GM12878 (cell line): ENCODE results near the gene SLC6A9. TPM values are rescaled to one million over a fixed set of nuclear protein-coding genes. Genes with fewer than 3 reads are reported as not detected.
A peak's percentile ranks its signal among the peaks of the same experiment; 100 is the strongest.

Experiments used
- ATAC-seq: fragments of 200-7000 bp; cut with Tn5 transposase; 3 replicates; pipeline ENCODE4 v1.9.1; 2020; ENCODE audit warnings: mild to moderate bottlenecking, moderate library complexity
- BruUV-seq: library from RNA; stranded (reverse); fragments of 400-500 nt; replicated peaks from 2 replicates; lab custom pipeline; 2021; lab: Mats Ljungman, UMichigan
- CTCF ChIA-PET: fragments of 300-600 bp; sonication (Branson Sonifier 250); formaldehyde crosslinking; extraction: SDS; loops from one replicate; lab custom pipeline; 2021; ENCODE audit warnings: inconsistent platforms; lab: Yijun Ruan, JAX
- POLR2A ChIA-PET: fragments of 350-600 bp; formaldehyde crosslinking; extraction: SDS; loops from one replicate; lab custom pipeline; 2021; ENCODE audit warnings: inconsistent platforms; lab: Charles Lee
- RAD21 ChIA-PET: fragments of 300-600 bp; sonication (Branson Sonifier 250); formaldehyde crosslinking; loops from one replicate; lab custom pipeline; 2023; ENCODE audit warnings: antibody characterized with exemption; ENCODE audit not compliant: unreplicated experiment; lab: Charles Lee
- SMC1A ChIA-PET: fragments of 300-600 bp; sonication (Branson Sonifier 250); formaldehyde crosslinking; loops from one replicate; lab custom pipeline; 2023; ENCODE audit not compliant: unreplicated experiment, uncharacterized antibody; lab: Charles Lee
- DNase-seq: peaks from one replicate; pipeline ENCODE4 v3.0.0-alpha.2; 2011; ENCODE audit warnings: low read depth, low spot score
- FAIRE-seq: peaks from 3 replicates; lab custom pipeline; 2011; peaks lifted over from hg19 to GRCh38; lab: Jason Lieb, UNC
- H2AFZ ChIP-seq: 2 replicates; pipeline ENCODE4 v1.6.0; 2011; ENCODE audit warnings: low read depth, low read length, control low read depth; ENCODE audit not compliant: control insufficient read depth
- H3K27ac ChIP-seq: 2 replicates; pipeline ENCODE4 v1.5.1; 2011; ENCODE audit warnings: control low read depth; ENCODE audit not compliant: control insufficient read depth, insufficient read depth
- H3K27me3 ChIP-seq, 2 experiments: replicated peaks in 1 of 2; 2 replicates each; pipeline versions ENCODE4 v1.6.0 to v1.6.1; 2011; ENCODE audit warnings: low read length in 1 of 2; ENCODE audit not compliant: control insufficient read depth in 2 of 2, insufficient read depth in 2 of 2
- H3K36me3 ChIP-seq, 2 experiments: 2 replicates each; pipeline ENCODE4 v1.5.1; 2011; ENCODE audit warnings: low read length in 1 of 2; ENCODE audit not compliant: control insufficient read depth in 2 of 2, insufficient read depth in 2 of 2
- H3K4me1 ChIP-seq: 2 replicates; pipeline ENCODE4 v1.6.1; 2011; ENCODE audit warnings: mild to moderate bottlenecking, low read length, moderate library complexity, mixed read lengths; ENCODE audit not compliant: control insufficient read depth, insufficient read depth
- H3K4me2 ChIP-seq: 2 replicates; pipeline ENCODE4 v1.6.0; 2011; ENCODE audit warnings: control low read depth; ENCODE audit not compliant: control insufficient read depth, insufficient read depth
- H3K4me3 ChIP-seq: fragments of 200-600 bp; sonication (generic); 2 replicates; pipeline ENCODE4 v1.5.1; 2016
- H3K79me2 ChIP-seq: 2 replicates; pipeline ENCODE4 v1.6.0; 2011; ENCODE audit warnings: low read length; ENCODE audit not compliant: control insufficient read depth, insufficient read depth
- H3K9ac ChIP-seq: 2 replicates; pipeline ENCODE4 v1.8.0; 2011; ENCODE audit warnings: low read length, control low read depth, mixed read lengths; ENCODE audit not compliant: control insufficient read depth, insufficient read depth
- H3K9me3 ChIP-seq: replicated peaks from 3 replicates; pipeline ENCODE4 v1.5.1; 2011; ENCODE audit warnings: mild to moderate bottlenecking, low read length; ENCODE audit not compliant: control insufficient read depth, insufficient read depth
- H4K20me1 ChIP-seq: 2 replicates; pipeline ENCODE4 v1.6.0; 2011; ENCODE audit not compliant: control insufficient read depth, insufficient read depth
- BHLHE40 ChIP-seq, 2 experiments: fragments of 450-650 bp in 1 of 2; IDR thresholded peaks; 2 replicates each; pipeline ENCODE4 v1.6.1; 2011 to 2017; ENCODE audit warnings: low read depth in 2 of 2, borderline replicate concordance in 1 of 2, improper control_type of control experiment in 1 of 2, low read length in 1 of 2, mild to moderate bottlenecking in 1 of 2
- CTCF ChIP-seq, 3 experiments: IDR thresholded peaks in 2 of 3; conservative IDR thresholded peaks in 1 of 3; 2 replicates each; pipeline ENCODE4 v1.5.1; 2011; ENCODE audit warnings: low read depth in 3 of 3, low read length in 3 of 3, mild to moderate bottlenecking in 3 of 3, control low read depth in 2 of 3, moderate library complexity in 2 of 3, inconsistent platforms in 1 of 3, mixed read lengths in 1 of 3; ENCODE audit not compliant: control insufficient read depth in 2 of 3, insufficient read depth in 1 of 3; ENCODE audit errors: extremely low read depth in 1 of 3
- DPF2 ChIP-seq: fragments of 450-650 bp; IDR thresholded peaks from 2 replicates; pipeline ENCODE4 v1.6.1; 2017; ENCODE audit warnings: mild to moderate bottlenecking
- GATAD2B ChIP-seq: fragments of 450-650 bp; conservative IDR thresholded peaks from 2 replicates; pipeline ENCODE4 v1.6.1; 2017; ENCODE audit warnings: low read depth, mild to moderate bottlenecking, moderate library complexity
- HDAC6 ChIP-seq: fragments of 200-600 bp; sonication (generic); IDR thresholded peaks from one replicate; pipeline ENCODE4 v1.8.0; 2017; ENCODE audit warnings: antibody characterized with exemption; ENCODE audit not compliant: unreplicated experiment
- IKZF1 ChIP-seq: fragments of 450-650 bp; conservative IDR thresholded peaks from 2 replicates; pipeline ENCODE4 v1.6.1; 2017; ENCODE audit warnings: antibody characterized with exemption, mild to moderate bottlenecking
- KAT2A ChIP-seq: conservative IDR thresholded peaks from 2 replicates; pipeline ENCODE4 v1.6.1; 2011; ENCODE audit warnings: low read depth, low read length; ENCODE audit not compliant: control insufficient read depth
- RFX5 ChIP-seq: IDR thresholded peaks from 2 replicates; pipeline ENCODE4 v1.6.1; 2011; ENCODE audit warnings: low read depth, low read length, improper control_type of control experiment
- SMC3 ChIP-seq: IDR thresholded peaks from 2 replicates; pipeline ENCODE4 v1.6.1; 2011; ENCODE audit warnings: low read length, improper control_type of control experiment, borderline replicate concordance
- TCF3 ChIP-seq: IDR thresholded peaks from 2 replicates; pipeline ENCODE4 v1.6.1; 2012; ENCODE audit warnings: low read depth, mild to moderate bottlenecking, low read length, borderline replicate concordance; ENCODE audit not compliant: insufficient read depth
- WGBS: methylation state at CpG from one replicate; pipeline ENCODE4 v1.1.6; 2016; ENCODE audit warnings: low lambda C conversion rate; ENCODE audit not compliant: insufficient replicate concordance, insufficient coverage; ENCODE audit errors: missing lambda C conversion rate; 5-methylcytosine and 5-hydroxymethylcytosine counted together
- in situ Hi-C: fragments of 300-500 bp; cut with MboI; formaldehyde crosslinking; loops from 9 replicates; pipeline ENCODE4 v1.14.3; 2018; ENCODE audit warnings: mixed read lengths
- intact Hi-C: fragments of 100-400 bp; cut with micrococcal nuclease; formaldehyde crosslinking; loops from one replicate; pipeline ENCODE4 v1.14.2; 2022; ENCODE audit not compliant: unreplicated experiment
- polyA plus RNA-seq, 11 experiments: library from polyadenylated mRNA; depleted of rRNA in 4 of 11; unstranded in 6 of 11; stranded (reverse) in 5 of 11; fragments of >200 nt; fragmentation: Nextera tagmentation in 4 of 11; fragmentation: Illumina TruSeq in 1 of 11; extraction: Ambion mirVana in 4 of 11; extraction: Trizol in 1 of 11; gene quantifications; 1 replicate in 1 of 11; 2 replicates in 10 of 11; pipeline versions ENCODE4 v1.2.1 to v1.2.3, GENCODE V29; 2011 to 2016; ENCODE audit warnings: inconsistent platforms in 2 of 11, missing spikeins in 2 of 11, low read depth in 1 of 11
- total RNA-seq, 4 experiments: library from RNA; depleted of rRNA in 3 of 4; stranded (reverse); fragments of >200 nt in 3 of 4; fragmentation: Illumina TruSeq in 1 of 4; extraction: Trizol in 1 of 4; gene quantifications; 2 replicates each; pipeline versions ENCODE4 v1.2.1 to v1.2.3, GENCODE V29; 2013 to 2021

SLC6A9 gene
- total and polyA plus RNA-seq, 10 of the 15 experiments (the other 5 are each of a cell fraction or from before 2014, with no cell fraction given), result 0.02 to 2.0 (median 0.63) TPM

- ATAC-seq (peak; percentile 68), DNase-seq (no peak), FAIRE-seq (no peak)
- SMC1A ChIA-PET, result no interaction called here
- in situ Hi-C loops (loop anchor here (10.0 kb wide), 1 partner anchor 266 kb away; no protein-coding TSS in a partner anchor), intact Hi-C loops (loop anchor here (5.0 kb wide), 1 partner anchor 38 kb away; the partner anchor contains the start of gene CCDC24)
- H2AFZ ChIP-seq, result peak overlapping the region; percentile 99
- peak overlapping the region; percentile 65 for H3K4me3 ChIP-seq
- WGBS, result 1% methylated on average over 37 of the region's 66 CpGs
- BruUV-seq, result no TSS peak
- H3K79me2 ChIP-seq, result no peaks in the 10 kb centered on the region
- H3K27ac ChIP-seq, result no peak overlapping the region
- H3K9me3 ChIP-seq, result no peaks in the 10 kb centered on the region
- RAD21 ChIA-PET, result interaction anchor here (0.7 kb wide), 1 partner anchor 16 kb away, joined by 3 read pairs; no protein-coding TSS in a partner anchor
- H3K36me3 ChIP-seq, result no peaks in the 10 kb centered on the region
- H4K20me1 ChIP-seq, result no peaks in the 10 kb centered on the region
- peaks cover 9% of the 10 kb centered on the region for H3K4me1 ChIP-seq
- H3K27me3 ChIP-seq, result no peaks in the 10 kb centered on the region
- peak overlapping the region; percentile 96 for H3K4me2 ChIP-seq
- H3K9ac ChIP-seq, result peak overlapping the region; percentile 67
- CTCF ChIA-PET, result interaction anchor here (1.1 to 8.9 kb wide), 2 partner anchors 28 to 40 kb away, joined by 3 to 167 read pairs; no protein-coding TSS in a partner anchor
- POLR2A ChIA-PET, result interaction anchor here (0.6 to 1.1 kb wide), 2 partner anchors 38 to 177 kb away, joined by 3 to 5 read pairs; no protein-coding TSS in a partner anchor
- TF ChIP-seq SMC3, result 0 out of 2 replicates have a peak, but pooled peaks have one; percentile 4
- peak in 2 of 3 experiments; percentile 22 to 40; a peak in 3 of 6 replicates for TF ChIP-seq CTCF (IDR thresholded peaks at IDR 0.05 in 2 of 3, conservative IDR thresholded peaks at IDR 0.05 in 1 of 3; ENCODE audit: control insufficient read depth in 2 of 3, extremely low read depth in 1 of 3, insufficient read depth in 1 of 3, low read depth in 3 of 3, low read length in 3 of 3)
- 0 out of 2 replicates have a peak, but pooled peaks have one; percentile 22 for TF ChIP-seq IKZF1
- no peak for TF ChIP-seq BHLHE40 (IDR thresholded peaks at IDR 0.05; ENCODE audit: borderline replicate concordance in 1 of 2, low read depth in 2 of 2, low read length in 1 of 2)
- no peak for TF ChIP-seq RFX5
- TF ChIP-seq GATAD2B, result 0 out of 2 replicates have a peak, but pooled peaks have one; percentile 21
- TF ChIP-seq DPF2, result 0 out of 2 replicates have a peak, but pooled peaks have one; percentile 10
- 0 out of 2 replicates have a peak, but pooled peaks have one; percentile 8 for TF ChIP-seq TCF3
- TF ChIP-seq HDAC6, result peak; percentile 32
- no peak for TF ChIP-seq KAT2A
- TF ChIP-seq, all 136 proteins: peak for 7
Measured at GRCh38 chr1:44030605-44031251, 534 bp downstream of the SLC6A9 start.
